GM23338 (cell line): ENCODE measurements around the gene SKOR1. TPM values are rescaled to one million over a fixed set of nuclear protein-coding genes. Genes with fewer than 3 reads are reported as not detected.

ENCODE experiments used
- CREB1 ChIP-seq: fragments of 250-450 bp; sonication (Bioruptor Pico); IDR thresholded peaks from 2 replicates; pipeline ENCODE4 v1.5.0; 2020; ENCODE audit warnings: low read depth, mild to moderate bottlenecking, moderate library complexity
- EZH2phosphoT487 ChIP-seq: fragments of 200-600 bp; sonication (generic); IDR thresholded peaks from one replicate; pipeline ENCODE4 v1.8.1; 2018; ENCODE audit warnings: antibody characterized with exemption; ENCODE audit not compliant: unreplicated experiment
- POLR2AphosphoS5 ChIP-seq: IDR thresholded peaks from 2 replicates; pipeline ENCODE4 v1.6.1; 2016; ENCODE audit warnings: antibody characterized with exemption, low read depth
- STAT1 ChIP-seq: IDR thresholded peaks from one replicate; pipeline ENCODE4 v1.6.1; 2016; ENCODE audit warnings: antibody characterized with exemption; ENCODE audit not compliant: unreplicated experiment
- polyA plus RNA-seq: library from polyadenylated mRNA; unstranded; fragments of >200 nt; fragmentation: Nextera tagmentation; extraction: Ambion mirVana; gene quantifications from 2 replicates; pipeline ENCODE4 v1.2.1, GENCODE V29; 2016
- small RNA-seq: library from RNA; depleted of rRNA; stranded (forward); fragments of <200 nt; gene quantifications from one replicate; pipeline ENCODE3, GENCODE V24; 2014; ENCODE audit warnings: low replicate concordance
- total RNA-seq: library from RNA; depleted of rRNA; stranded (reverse); fragments of >200 nt; shearing (Covaris generic); gene quantifications from 2 replicates; pipeline ENCODE4 v1.2.3, GENCODE V29; 2014; rRNA removed
- TF ChIP-seq, protein P1 (sequence below): IDR thresholded peaks from 2 replicates; pipeline ENCODE4 v1.6.1; 2016; ENCODE audit warnings: antibody characterized with exemption
- TF ChIP-seq, protein P2 (sequence below): IDR thresholded peaks from one replicate; pipeline ENCODE4 v1.6.1; 2018; ENCODE audit warnings: antibody characterized with exemption; ENCODE audit not compliant: unreplicated experiment

Gene SKOR1
- total and polyA plus RNA-seq, 2 experiments from 2014 or later: 0.17 TPM; not detected in 1

DNA sequence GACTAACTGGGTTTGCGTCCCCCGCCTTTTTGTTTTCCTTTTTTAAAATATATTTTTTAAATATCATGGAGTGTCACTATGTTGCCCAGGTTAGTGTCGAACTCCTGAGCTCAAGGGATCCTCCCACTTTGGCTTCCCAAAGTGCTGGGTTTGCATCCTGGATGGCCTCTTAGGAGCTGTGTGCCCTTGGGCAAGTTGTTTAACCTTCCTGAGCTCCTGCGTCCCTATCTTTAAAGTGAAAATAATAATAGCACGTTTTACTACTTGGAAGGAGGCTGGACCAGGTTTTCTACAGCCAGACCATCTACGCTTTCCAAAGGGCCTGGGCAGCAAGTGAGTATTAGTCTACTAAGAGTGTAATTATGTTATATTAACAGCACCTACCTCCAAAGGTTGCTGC, 58.7 kb downstream of the SKOR1 start (continued):
- TF ChIP-seq, protein P1, sequence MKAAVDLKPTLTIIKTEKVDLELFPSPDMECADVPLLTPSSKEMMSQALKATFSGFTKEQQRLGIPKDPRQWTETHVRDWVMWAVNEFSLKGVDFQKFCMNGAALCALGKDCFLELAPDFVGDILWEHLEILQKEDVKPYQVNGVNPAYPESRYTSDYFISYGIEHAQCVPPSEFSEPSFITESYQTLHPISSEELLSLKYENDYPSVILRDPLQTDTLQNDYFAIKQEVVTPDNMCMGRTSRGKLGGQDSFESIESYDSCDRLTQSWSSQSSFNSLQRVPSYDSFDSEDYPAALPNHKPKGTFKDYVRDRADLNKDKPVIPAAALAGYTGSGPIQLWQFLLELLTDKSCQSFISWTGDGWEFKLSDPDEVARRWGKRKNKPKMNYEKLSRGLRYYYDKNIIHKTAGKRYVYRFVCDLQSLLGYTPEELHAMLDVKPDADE: no peak
- TF ChIP-seq STAT1: no peak
- no peak for TF ChIP-seq POLR2AphosphoS5
- no peak for TF ChIP-seq EZH2phosphoT487
- no peak for TF ChIP-seq CREB1 (CRISPR knock-in tag)
- TF ChIP-seq, protein P2, sequence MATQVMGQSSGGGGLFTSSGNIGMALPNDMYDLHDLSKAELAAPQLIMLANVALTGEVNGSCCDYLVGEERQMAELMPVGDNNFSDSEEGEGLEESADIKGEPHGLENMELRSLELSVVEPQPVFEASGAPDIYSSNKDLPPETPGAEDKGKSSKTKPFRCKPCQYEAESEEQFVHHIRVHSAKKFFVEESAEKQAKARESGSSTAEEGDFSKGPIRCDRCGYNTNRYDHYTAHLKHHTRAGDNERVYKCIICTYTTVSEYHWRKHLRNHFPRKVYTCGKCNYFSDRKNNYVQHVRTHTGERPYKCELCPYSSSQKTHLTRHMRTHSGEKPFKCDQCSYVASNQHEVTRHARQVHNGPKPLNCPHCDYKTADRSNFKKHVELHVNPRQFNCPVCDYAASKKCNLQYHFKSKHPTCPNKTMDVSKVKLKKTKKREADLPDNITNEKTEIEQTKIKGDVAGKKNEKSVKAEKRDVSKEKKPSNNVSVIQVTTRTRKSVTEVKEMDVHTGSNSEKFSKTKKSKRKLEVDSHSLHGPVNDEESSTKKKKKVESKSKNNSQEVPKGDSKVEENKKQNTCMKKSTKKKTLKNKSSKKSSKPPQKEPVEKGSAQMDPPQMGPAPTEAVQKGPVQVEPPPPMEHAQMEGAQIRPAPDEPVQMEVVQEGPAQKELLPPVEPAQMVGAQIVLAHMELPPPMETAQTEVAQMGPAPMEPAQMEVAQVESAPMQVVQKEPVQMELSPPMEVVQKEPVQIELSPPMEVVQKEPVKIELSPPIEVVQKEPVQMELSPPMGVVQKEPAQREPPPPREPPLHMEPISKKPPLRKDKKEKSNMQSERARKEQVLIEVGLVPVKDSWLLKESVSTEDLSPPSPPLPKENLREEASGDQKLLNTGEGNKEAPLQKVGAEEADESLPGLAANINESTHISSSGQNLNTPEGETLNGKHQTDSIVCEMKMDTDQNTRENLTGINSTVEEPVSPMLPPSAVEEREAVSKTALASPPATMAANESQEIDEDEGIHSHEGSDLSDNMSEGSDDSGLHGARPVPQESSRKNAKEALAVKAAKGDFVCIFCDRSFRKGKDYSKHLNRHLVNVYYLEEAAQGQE: no peak

Small RNA genes lying within 50 kb of the gene (small RNA-seq; reads per million reads assigned to genes)
- gene RNU6-1: 0.17 reads per million

Other genes with a start within 250 kb of the SKOR1 start
- gene RNU6-1, start 14.5 kb downstream of the SKOR1 start, total RNA-seq: not detected in 2 replicates
- gene RNU6-1, start 14.5 kb downstream of the SKOR1 start, polyA plus RNA-seq: not detected in 2 replicates
- 20.0 and 32.1 TPM in 2 replicates for gene PIAS1, start 228.8 kb downstream of the SKOR1 start, total RNA-seq
- gene PIAS1, start 228.8 kb downstream of the SKOR1 start, polyA plus RNA-seq: 23.3 and 30.7 TPM in 2 replicates